ENCODE measurements around the gene BLMH.
"Not testable (repeated sequence)": the region's sequence is repeated elsewhere in the genome, so short reads cannot be mapped to it uniquely, and the experiment has no call there.

- not testable (repeated sequence) for TF ChIP-seq POLR2A (IDR thresholded peaks at IDR 0.05; ENCODE audit: extremely low read depth, insufficient read length); CTCF (IDR thresholded peaks at IDR 0.05; ENCODE audit: low read depth, low read length)
- TF ChIP-seq, protein P1, sequence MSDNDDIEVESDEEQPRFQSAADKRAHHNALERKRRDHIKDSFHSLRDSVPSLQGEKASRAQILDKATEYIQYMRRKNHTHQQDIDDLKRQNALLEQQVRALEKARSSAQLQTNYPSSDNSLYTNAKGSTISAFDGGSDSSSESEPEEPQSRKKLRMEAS (IDR thresholded peaks at IDR 0.05; ENCODE audit: low read depth, low read length): not testable (repeated sequence)
Observed at GRCh38 chr17:30200656-30201055, 91.1 kb downstream of the BLMH start.
